H1 (cell line): ENCODE data around the gene CASTOR1. TPM values are rescaled to one million over a fixed set of nuclear protein-coding genes. Genes with fewer than 3 reads are reported as not detected.

Experiments used
- GTF2F1 ChIP-seq: IDR thresholded peaks from 2 replicates; pipeline ENCODE4 v1.6.1; 2012; ENCODE audit warnings: low read depth, low read length, improper control_type of control experiment, borderline replicate concordance
- RBBP5 ChIP-seq: IDR thresholded peaks from 2 replicates; pipeline ENCODE4 v1.7.1; 2012; ENCODE audit warnings: low read depth, mild to moderate bottlenecking, inconsistent platforms, low read length, moderate library complexity, borderline replicate concordance
- polyA plus RNA-seq, 7 experiments: library from polyadenylated mRNA; depleted of rRNA in 3 of 7; stranded (reverse) in 5 of 7; unstranded in 2 of 7; fragments of >200 nt in 5 of 7; fragments of 200-250 nt in 2 of 7; gene quantifications; 1 replicate in 5 of 7; 2 replicates in 1 of 7; 4 replicates in 1 of 7; pipeline versions ENCODE4 v1.2.1 to v1.2.3, GENCODE V29; 2011 to 2013; ENCODE audit warnings: missing spikeins in 2 of 7, mixed read lengths in 2 of 7
- total RNA-seq: library from RNA; stranded (reverse); fragmentation: NEBNext Ultra II Directional; extraction: Animal tissue kit (Norgen Biotek cat#: 25700); gene quantifications from 2 replicates; pipeline ENCODE4 v1.2.1, GENCODE V29; 2021
- TF ChIP-seq, protein P1 (sequence below): fragments of 300-600 bp; sonication (generic); IDR thresholded peaks from 2 replicates; pipeline ENCODE4 v1.7.1; 2012; ENCODE audit warnings: low read length, moderate library complexity, mild to moderate bottlenecking, inconsistent platforms; ENCODE audit not compliant: insufficient replicate concordance

Gene CASTOR1
- total and polyA plus RNA-seq, 2 of the 8 experiments (the other 6 are each of a cell fraction or from before 2014, with no cell fraction given), result 10.3 to 36.0 TPM

DNA sequence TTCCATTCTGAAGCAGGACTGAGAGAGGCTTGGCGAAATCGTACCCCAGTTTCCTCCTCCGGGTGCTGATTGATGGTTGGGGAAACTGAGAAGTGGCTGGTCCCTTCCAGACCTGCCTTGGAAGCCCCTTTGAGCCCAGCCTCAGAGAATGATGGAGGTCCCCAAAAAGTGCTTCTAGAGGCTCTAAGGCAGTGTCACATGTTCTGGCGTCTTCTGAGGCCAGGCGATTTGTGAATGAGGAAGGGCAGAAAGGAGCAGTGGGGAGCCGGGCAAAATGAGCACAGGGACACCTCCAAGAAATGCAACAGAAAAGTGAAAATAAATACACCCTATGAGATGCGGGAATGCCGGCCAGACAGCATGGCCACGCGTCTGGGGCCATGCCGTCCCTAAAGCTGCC, 41.7 kb downstream of the CASTOR1 start (continued):
- TF ChIP-seq, protein P1, sequence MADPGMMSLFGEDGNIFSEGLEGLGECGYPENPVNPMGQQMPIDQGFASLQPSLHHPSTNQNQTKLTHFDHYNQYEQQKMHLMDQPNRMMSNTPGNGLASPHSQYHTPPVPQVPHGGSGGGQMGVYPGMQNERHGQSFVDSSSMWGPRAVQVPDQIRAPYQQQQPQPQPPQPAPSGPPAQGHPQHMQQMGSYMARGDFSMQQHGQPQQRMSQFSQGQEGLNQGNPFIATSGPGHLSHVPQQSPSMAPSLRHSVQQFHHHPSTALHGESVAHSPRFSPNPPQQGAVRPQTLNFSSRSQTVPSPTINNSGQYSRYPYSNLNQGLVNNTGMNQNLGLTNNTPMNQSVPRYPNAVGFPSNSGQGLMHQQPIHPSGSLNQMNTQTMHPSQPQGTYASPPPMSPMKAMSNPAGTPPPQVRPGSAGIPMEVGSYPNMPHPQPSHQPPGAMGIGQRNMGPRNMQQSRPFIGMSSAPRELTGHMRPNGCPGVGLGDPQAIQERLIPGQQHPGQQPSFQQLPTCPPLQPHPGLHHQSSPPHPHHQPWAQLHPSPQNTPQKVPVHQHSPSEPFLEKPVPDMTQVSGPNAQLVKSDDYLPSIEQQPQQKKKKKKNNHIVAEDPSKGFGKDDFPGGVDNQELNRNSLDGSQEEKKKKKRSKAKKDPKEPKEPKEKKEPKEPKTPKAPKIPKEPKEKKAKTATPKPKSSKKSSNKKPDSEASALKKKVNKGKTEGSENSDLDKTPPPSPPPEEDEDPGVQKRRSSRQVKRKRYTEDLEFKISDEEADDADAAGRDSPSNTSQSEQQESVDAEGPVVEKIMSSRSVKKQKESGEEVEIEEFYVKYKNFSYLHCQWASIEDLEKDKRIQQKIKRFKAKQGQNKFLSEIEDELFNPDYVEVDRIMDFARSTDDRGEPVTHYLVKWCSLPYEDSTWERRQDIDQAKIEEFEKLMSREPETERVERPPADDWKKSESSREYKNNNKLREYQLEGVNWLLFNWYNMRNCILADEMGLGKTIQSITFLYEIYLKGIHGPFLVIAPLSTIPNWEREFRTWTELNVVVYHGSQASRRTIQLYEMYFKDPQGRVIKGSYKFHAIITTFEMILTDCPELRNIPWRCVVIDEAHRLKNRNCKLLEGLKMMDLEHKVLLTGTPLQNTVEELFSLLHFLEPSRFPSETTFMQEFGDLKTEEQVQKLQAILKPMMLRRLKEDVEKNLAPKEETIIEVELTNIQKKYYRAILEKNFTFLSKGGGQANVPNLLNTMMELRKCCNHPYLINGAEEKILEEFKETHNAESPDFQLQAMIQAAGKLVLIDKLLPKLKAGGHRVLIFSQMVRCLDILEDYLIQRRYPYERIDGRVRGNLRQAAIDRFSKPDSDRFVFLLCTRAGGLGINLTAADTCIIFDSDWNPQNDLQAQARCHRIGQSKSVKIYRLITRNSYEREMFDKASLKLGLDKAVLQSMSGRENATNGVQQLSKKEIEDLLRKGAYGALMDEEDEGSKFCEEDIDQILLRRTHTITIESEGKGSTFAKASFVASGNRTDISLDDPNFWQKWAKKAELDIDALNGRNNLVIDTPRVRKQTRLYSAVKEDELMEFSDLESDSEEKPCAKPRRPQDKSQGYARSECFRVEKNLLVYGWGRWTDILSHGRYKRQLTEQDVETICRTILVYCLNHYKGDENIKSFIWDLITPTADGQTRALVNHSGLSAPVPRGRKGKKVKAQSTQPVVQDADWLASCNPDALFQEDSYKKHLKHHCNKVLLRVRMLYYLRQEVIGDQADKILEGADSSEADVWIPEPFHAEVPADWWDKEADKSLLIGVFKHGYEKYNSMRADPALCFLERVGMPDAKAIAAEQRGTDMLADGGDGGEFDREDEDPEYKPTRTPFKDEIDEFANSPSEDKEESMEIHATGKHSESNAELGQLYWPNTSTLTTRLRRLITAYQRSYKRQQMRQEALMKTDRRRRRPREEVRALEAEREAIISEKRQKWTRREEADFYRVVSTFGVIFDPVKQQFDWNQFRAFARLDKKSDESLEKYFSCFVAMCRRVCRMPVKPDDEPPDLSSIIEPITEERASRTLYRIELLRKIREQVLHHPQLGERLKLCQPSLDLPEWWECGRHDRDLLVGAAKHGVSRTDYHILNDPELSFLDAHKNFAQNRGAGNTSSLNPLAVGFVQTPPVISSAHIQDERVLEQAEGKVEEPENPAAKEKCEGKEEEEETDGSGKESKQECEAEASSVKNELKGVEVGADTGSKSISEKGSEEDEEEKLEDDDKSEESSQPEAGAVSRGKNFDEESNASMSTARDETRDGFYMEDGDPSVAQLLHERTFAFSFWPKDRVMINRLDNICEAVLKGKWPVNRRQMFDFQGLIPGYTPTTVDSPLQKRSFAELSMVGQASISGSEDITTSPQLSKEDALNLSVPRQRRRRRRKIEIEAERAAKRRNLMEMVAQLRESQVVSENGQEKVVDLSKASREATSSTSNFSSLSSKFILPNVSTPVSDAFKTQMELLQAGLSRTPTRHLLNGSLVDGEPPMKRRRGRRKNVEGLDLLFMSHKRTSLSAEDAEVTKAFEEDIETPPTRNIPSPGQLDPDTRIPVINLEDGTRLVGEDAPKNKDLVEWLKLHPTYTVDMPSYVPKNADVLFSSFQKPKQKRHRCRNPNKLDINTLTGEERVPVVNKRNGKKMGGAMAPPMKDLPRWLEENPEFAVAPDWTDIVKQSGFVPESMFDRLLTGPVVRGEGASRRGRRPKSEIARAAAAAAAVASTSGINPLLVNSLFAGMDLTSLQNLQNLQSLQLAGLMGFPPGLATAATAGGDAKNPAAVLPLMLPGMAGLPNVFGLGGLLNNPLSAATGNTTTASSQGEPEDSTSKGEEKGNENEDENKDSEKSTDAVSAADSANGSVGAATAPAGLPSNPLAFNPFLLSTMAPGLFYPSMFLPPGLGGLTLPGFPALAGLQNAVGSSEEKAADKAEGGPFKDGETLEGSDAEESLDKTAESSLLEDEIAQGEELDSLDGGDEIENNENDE, result no peak
- TF ChIP-seq GTF2F1 (no peak), RBBP5 (no peak)
- TF ChIP-seq, all 59 proteins: peak for 0
